GM12878 (cell line): ENCODE results near the gene HMCN2. TPM values are rescaled to one million over a fixed set of nuclear protein-coding genes. Genes with fewer than 3 reads are reported as not detected.

Experiments
- ATAC-seq: fragments of 200-7000 bp; cut with Tn5 transposase; 3 replicates; pipeline ENCODE4 v1.9.1; 2020; ENCODE audit warnings: mild to moderate bottlenecking, moderate library complexity
- BruUV-seq: library from RNA; stranded (reverse); fragments of 400-500 nt; replicated peaks from 2 replicates; lab custom pipeline; 2021; lab: Mats Ljungman, UMichigan
- CTCF ChIA-PET: fragments of 300-600 bp; sonication (Branson Sonifier 250); formaldehyde crosslinking; extraction: SDS; loops from one replicate; lab custom pipeline; 2021; ENCODE audit warnings: inconsistent platforms; lab: Yijun Ruan, JAX
- POLR2A ChIA-PET: fragments of 350-600 bp; formaldehyde crosslinking; extraction: SDS; loops from one replicate; lab custom pipeline; 2021; ENCODE audit warnings: inconsistent platforms; lab: Charles Lee
- RAD21 ChIA-PET: fragments of 300-600 bp; sonication (Branson Sonifier 250); formaldehyde crosslinking; loops from one replicate; lab custom pipeline; 2023; ENCODE audit warnings: antibody characterized with exemption; ENCODE audit not compliant: unreplicated experiment; lab: Charles Lee
- SMC1A ChIA-PET: fragments of 300-600 bp; sonication (Branson Sonifier 250); formaldehyde crosslinking; loops from one replicate; lab custom pipeline; 2023; ENCODE audit not compliant: unreplicated experiment, uncharacterized antibody; lab: Charles Lee
- DNase-seq: peaks from one replicate; pipeline ENCODE4 v3.0.0-alpha.2; 2011; ENCODE audit warnings: low read depth, low spot score
- FAIRE-seq: peaks from 3 replicates; lab custom pipeline; 2011; peaks lifted over from hg19 to GRCh38; lab: Jason Lieb, UNC
- H2AFZ ChIP-seq: 2 replicates; pipeline ENCODE4 v1.6.0; 2011; ENCODE audit warnings: low read depth, low read length, control low read depth; ENCODE audit not compliant: control insufficient read depth
- H3K27ac ChIP-seq: 2 replicates; pipeline ENCODE4 v1.5.1; 2011; ENCODE audit warnings: control low read depth; ENCODE audit not compliant: control insufficient read depth, insufficient read depth
- H3K27me3 ChIP-seq, 2 experiments: replicated peaks in 1 of 2; 2 replicates each; pipeline versions ENCODE4 v1.6.0 to v1.6.1; 2011; ENCODE audit warnings: low read length in 1 of 2; ENCODE audit not compliant: control insufficient read depth in 2 of 2, insufficient read depth in 2 of 2
- H3K36me3 ChIP-seq, 2 experiments: 2 replicates each; pipeline ENCODE4 v1.5.1; 2011; ENCODE audit warnings: low read length in 1 of 2; ENCODE audit not compliant: control insufficient read depth in 2 of 2, insufficient read depth in 2 of 2
- H3K4me1 ChIP-seq: 2 replicates; pipeline ENCODE4 v1.6.1; 2011; ENCODE audit warnings: mild to moderate bottlenecking, low read length, moderate library complexity, mixed read lengths; ENCODE audit not compliant: control insufficient read depth, insufficient read depth
- H3K4me2 ChIP-seq: 2 replicates; pipeline ENCODE4 v1.6.0; 2011; ENCODE audit warnings: control low read depth; ENCODE audit not compliant: control insufficient read depth, insufficient read depth
- H3K4me3 ChIP-seq: fragments of 200-600 bp; sonication (generic); 2 replicates; pipeline ENCODE4 v1.5.1; 2016
- H3K79me2 ChIP-seq: 2 replicates; pipeline ENCODE4 v1.6.0; 2011; ENCODE audit warnings: low read length; ENCODE audit not compliant: control insufficient read depth, insufficient read depth
- H3K9ac ChIP-seq: 2 replicates; pipeline ENCODE4 v1.8.0; 2011; ENCODE audit warnings: low read length, control low read depth, mixed read lengths; ENCODE audit not compliant: control insufficient read depth, insufficient read depth
- H3K9me3 ChIP-seq: replicated peaks from 3 replicates; pipeline ENCODE4 v1.5.1; 2011; ENCODE audit warnings: mild to moderate bottlenecking, low read length; ENCODE audit not compliant: control insufficient read depth, insufficient read depth
- H4K20me1 ChIP-seq: 2 replicates; pipeline ENCODE4 v1.6.0; 2011; ENCODE audit not compliant: control insufficient read depth, insufficient read depth
- BCL11A ChIP-seq: IDR thresholded peaks from 2 replicates; pipeline ENCODE4 v1.6.1; 2011; ENCODE audit warnings: low read depth, low read length
- FOS ChIP-seq: IDR thresholded peaks from 3 replicates; pipeline ENCODE4 v1.6.1; 2011; ENCODE audit warnings: borderline replicate concordance; ENCODE audit not compliant: insufficient read length; ENCODE audit errors: extremely low read depth
- HDAC2 ChIP-seq: fragments of 200-600 bp; sonication (generic); IDR thresholded peaks from 2 replicates; pipeline ENCODE4 v1.6.1; 2017
- HDAC6 ChIP-seq: fragments of 200-600 bp; sonication (generic); IDR thresholded peaks from one replicate; pipeline ENCODE4 v1.8.0; 2017; ENCODE audit warnings: antibody characterized with exemption; ENCODE audit not compliant: unreplicated experiment
- NR2C2 ChIP-seq: IDR thresholded peaks from 2 replicates; pipeline ENCODE4 v1.6.1; 2011; ENCODE audit warnings: borderline replicate concordance, low read depth; ENCODE audit not compliant: control insufficient read depth, insufficient read length
- NR2F1 ChIP-seq: fragments of 450-650 bp; conservative IDR thresholded peaks from 2 replicates; pipeline ENCODE4 v1.6.1; 2017; ENCODE audit warnings: mild to moderate bottlenecking
- POU2F2 ChIP-seq: IDR thresholded peaks from 3 replicates; pipeline ENCODE4 v1.6.1; 2011; ENCODE audit warnings: low read depth, mild to moderate bottlenecking, low read length, borderline replicate concordance
- SKIL ChIP-seq: fragments of 450-650 bp; IDR thresholded peaks from 2 replicates; pipeline ENCODE4 v1.6.1; 2017; ENCODE audit warnings: mild to moderate bottlenecking, low read depth, inconsistent platforms; ENCODE audit not compliant: poor library complexity, severe bottlenecking
- SMAD1 ChIP-seq: fragments of 450-650 bp; IDR thresholded peaks from 2 replicates; pipeline ENCODE4 v1.6.1; 2018; ENCODE audit warnings: mild to moderate bottlenecking, low read depth; ENCODE audit not compliant: partially characterized antibody
- SUPT20H ChIP-seq: IDR thresholded peaks from 2 replicates; pipeline ENCODE4 v1.6.1; 2011; ENCODE audit warnings: low read depth, mild to moderate bottlenecking, low read length, moderate library complexity, borderline replicate concordance; ENCODE audit not compliant: control insufficient read depth
- TBL1XR1 ChIP-seq: IDR thresholded peaks from 2 replicates; pipeline ENCODE4 v1.6.1; 2012; ENCODE audit warnings: low read depth, low read length, improper control_type of control experiment
- YBX1 ChIP-seq: fragments of 450-650 bp; IDR thresholded peaks from 2 replicates; pipeline ENCODE4 v1.6.1; 2016; ENCODE audit warnings: antibody characterized with exemption
- ZNF274 ChIP-seq: IDR thresholded peaks from one replicate; pipeline ENCODE4 v1.8.0; 2011; ENCODE audit not compliant: insufficient read length, insufficient read depth
- WGBS: methylation state at CpG from one replicate; pipeline ENCODE4 v1.1.6; 2016; ENCODE audit warnings: low lambda C conversion rate; ENCODE audit not compliant: insufficient replicate concordance, insufficient coverage; ENCODE audit errors: missing lambda C conversion rate; 5-methylcytosine and 5-hydroxymethylcytosine counted together
- in situ Hi-C: fragments of 300-500 bp; cut with MboI; formaldehyde crosslinking; loops from 9 replicates; pipeline ENCODE4 v1.14.3; 2018; ENCODE audit warnings: mixed read lengths
- intact Hi-C: fragments of 100-400 bp; cut with micrococcal nuclease; formaldehyde crosslinking; loops from one replicate; pipeline ENCODE4 v1.14.2; 2022; ENCODE audit not compliant: unreplicated experiment
- polyA plus RNA-seq, 11 experiments: library from polyadenylated mRNA; depleted of rRNA in 4 of 11; unstranded in 6 of 11; stranded (reverse) in 5 of 11; fragments of >200 nt; fragmentation: Nextera tagmentation in 4 of 11; fragmentation: Illumina TruSeq in 1 of 11; extraction: Ambion mirVana in 4 of 11; extraction: Trizol in 1 of 11; gene quantifications; 1 replicate in 1 of 11; 2 replicates in 10 of 11; pipeline versions ENCODE4 v1.2.1 to v1.2.3, GENCODE V29; 2011 to 2016; ENCODE audit warnings: inconsistent platforms in 2 of 11, missing spikeins in 2 of 11, low read depth in 1 of 11
- total RNA-seq, 4 experiments: library from RNA; depleted of rRNA in 3 of 4; stranded (reverse); fragments of >200 nt in 3 of 4; fragmentation: Illumina TruSeq in 1 of 4; extraction: Trizol in 1 of 4; gene quantifications; 2 replicates each; pipeline versions ENCODE4 v1.2.1 to v1.2.3, GENCODE V29; 2013 to 2021

HMCN2 gene
- total and polyA plus RNA-seq, 10 of the 15 experiments (the other 5 are each of a cell fraction or from before 2014, with no cell fraction given) = 0.04 TPM; not detected in 9

- no peak overlapping the region for H3K27ac ChIP-seq
- H3K9ac ChIP-seq = no peak overlapping the region
- H3K36me3 ChIP-seq = no peaks in the 10 kb centered on the region
- no peak for DNase-seq
- H3K27me3 ChIP-seq = no peaks in the 10 kb centered on the region; a peak in 1 of 4 replicates
- no peak overlapping the region for H3K4me3 ChIP-seq
- no TSS peak for BruUV-seq
- ChIA-PET SMC1A (no interaction called here), CTCF (interaction anchor here (1.5 kb wide), 1 partner anchor 228 kb away, joined by 4 read pairs; no protein-coding TSS in a partner anchor), POLR2A (no interaction called here), RAD21 (no interaction called here)
- H3K9me3 ChIP-seq = no peaks in the 10 kb centered on the region
- ATAC-seq = no peak
- H3K79me2 ChIP-seq = no peaks in the 10 kb centered on the region
- no peaks in the 10 kb centered on the region for H4K20me1 ChIP-seq
- no peaks in the 10 kb centered on the region for H3K4me1 ChIP-seq
- 48% methylated on average over 6 of the region's 6 CpGs for WGBS
- intact Hi-C loops (no loop called here), in situ Hi-C loops (no loop called here)
- no peak for FAIRE-seq
- no peak for TF ChIP-seq SMAD1
- no peak overlapping the region for H2AFZ ChIP-seq
- H3K4me2 ChIP-seq = no peak overlapping the region
Observed at GRCh38 chr9:130336027-130336610, 70.6 kb downstream of the HMCN2 start.

GRCh38 chr9:130336885-130337284, 71.3 kb downstream of the HMCN2 start:
- no peak overlapping the region for H2AFZ ChIP-seq
- TF ChIP-seq TBL1XR1 = no peak
- TF ChIP-seq SUPT20H = no peak
- no peak for TF ChIP-seq SKIL
- no peak for TF ChIP-seq ZNF274
- TF ChIP-seq POU2F2 = no peak
- TF ChIP-seq HDAC6 = no peak
- TF ChIP-seq NR2F1 = no peak
- TF ChIP-seq HDAC2 = no peak
- no peak for TF ChIP-seq YBX1
- no peak for TF ChIP-seq BCL11A
- TF ChIP-seq NR2C2 = no peak
- no peak for TF ChIP-seq FOS
- no peak for FAIRE-seq
- 24% methylated on average over 9 of the region's 9 CpGs for WGBS
- ChIA-PET CTCF (interaction anchor here (1.5 kb wide), 1 partner anchor 229 kb away, joined by 4 read pairs; no protein-coding TSS in a partner anchor), SMC1A (no interaction called here), POLR2A (interaction anchor here (0.5 kb wide), 1 partner anchor 110 kb away, joined by 4 read pairs; no protein-coding TSS in a partner anchor), RAD21 (no interaction called here)
- H3K9me3 ChIP-seq = no peaks in the 10 kb centered on the region
- intact Hi-C loops = no loop called here
- H3K79me2 ChIP-seq = no peaks in the 10 kb centered on the region
- H3K36me3 ChIP-seq = no peaks in the 10 kb centered on the region
- DNase-seq = no peak
- no peak overlapping the region for H3K27ac ChIP-seq
- in situ Hi-C loops = no loop called here
- H3K4me1 ChIP-seq = no peaks in the 10 kb centered on the region
- no TSS peak for BruUV-seq
- no peak overlapping the region for H3K9ac ChIP-seq
- no peaks in the 10 kb centered on the region for H4K20me1 ChIP-seq
- no peak overlapping the region for H3K4me3 ChIP-seq
- ATAC-seq = no peak
- H3K4me2 ChIP-seq = no peak overlapping the region
- H3K27me3 ChIP-seq = no peaks in the 10 kb centered on the region; a peak in 1 of 4 replicates
